ENCODE measurements around the gene SEC14L2. TPM values are rescaled to one million over a fixed set of nuclear protein-coding genes. Genes with fewer than 3 reads are reported as not detected.

Gene SEC14L2
- total and polyA plus RNA-seq, 2 donors (not counting 3 experiments of a cell fraction or from before 2014, with no cell fraction given) = 22.5 to 28.8 TPM

DNA sequence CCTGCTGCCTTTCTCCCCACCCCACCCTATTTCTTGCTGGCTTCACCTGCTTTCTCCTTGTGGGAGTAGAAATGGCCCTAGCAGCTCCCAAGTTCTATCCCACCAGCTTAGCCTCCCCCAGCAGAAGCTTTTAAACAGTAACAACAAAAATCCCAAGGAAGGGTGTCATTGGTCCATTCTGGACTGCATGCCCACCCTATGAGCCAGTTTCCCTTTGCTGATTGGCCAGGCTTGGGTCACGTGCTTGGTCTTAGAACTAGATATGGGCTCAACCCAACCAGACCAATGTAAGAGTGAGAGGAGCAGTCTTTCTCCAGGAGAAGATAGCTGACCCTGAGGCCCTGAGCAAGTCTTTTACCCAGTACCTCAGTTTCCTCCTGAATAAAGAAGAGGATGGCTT lies 31.1 kb downstream of the SEC14L2 start:
- Histone ChIP-seq H3K4me2 (ENCODE audit: insufficient read depth, low read length) (no peak overlapping the region), H3K4me3 (replicated peaks in 1 of 3; ENCODE audit: insufficient read depth in 1 of 3, low read depth in 1 of 3, low read length in 3 of 3) (no peak overlapping the region), H3K27me3 (ENCODE audit: control insufficient read depth in 2 of 2, insufficient read depth in 2 of 2, low read length in 2 of 2) (no peaks in the 10 kb centered on the region), H3K36me3 (ENCODE audit: control insufficient read depth in 2 of 2, extremely low read depth in 1 of 2, insufficient read depth in 2 of 2, low read length in 2 of 2) (peaks cover 0 to 7% of the 10 kb centered on the region in 2 experiments), H3K9ac (replicated peaks; ENCODE audit: extremely low read depth, insufficient read depth, low read length) (no peak overlapping the region), H4K20me1 (replicated peaks; ENCODE audit: control insufficient read depth, extremely low read depth, insufficient read depth, low read length) (no peaks in the 10 kb centered on the region), H3K9me3 (replicated peaks; ENCODE audit: control insufficient read depth, insufficient read depth, low read length) (no peaks in the 10 kb centered on the region), H3K9me1 (replicated peaks; ENCODE audit: control insufficient read depth, extremely low read depth, insufficient read depth, low read length) (no peaks in the 10 kb centered on the region), H3K4me1 (ENCODE audit: control insufficient read depth, extremely low read depth, insufficient read depth, low read length) (peaks cover 25% of the 10 kb centered on the region), H3K79me2 (ENCODE audit: control insufficient read depth, insufficient read depth, low read length) (peaks cover 2% of the 10 kb centered on the region), H2AFZ (ENCODE audit: low read depth, low read length) (no peak overlapping the region), H3K27ac (ENCODE audit: insufficient read depth, low read depth, low read length) (no peak overlapping the region)
- ChIA-PET CTCF (interaction anchor here (2.6 to 4.9 kb wide), 3 partner anchors 16 to 140 kb away, joined by 14 to 58 read pairs (median 22); no protein-coding TSS in a partner anchor), POLR2A (no interaction called here)
- dilution Hi-C loops (cut with MboI; ENCODE audit: extremely low pct_ligation_motif_present, low sequenced_read_pairs) = no loop called here
- FAIRE-seq (no peak), DNase-seq (ENCODE audit: low read depth, low spot score) (no peak)
- TF ChIP-seq EZH2 (IDR thresholded peaks at IDR 0.05; ENCODE audit: borderline replicate concordance, low read depth, low read length, severe bottlenecking) (no peak), POLR2A (IDR thresholded peaks at IDR 0.05; ENCODE audit: low read depth, low read length) (no peak), POLR2AphosphoS5 (IDR thresholded peaks at IDR 0.05; ENCODE audit: insufficient read depth, low read depth, low read length) (no peak), CTCF (IDR thresholded peaks at IDR 0.05; ENCODE audit: extremely low read depth in 1 of 2, insufficient read depth in 1 of 2, low read depth in 1 of 2, low read length in 2 of 2) (no peak), JUN (IDR thresholded peaks at IDR 0.05; ENCODE audit: borderline replicate concordance, insufficient read depth, insufficient read length, low read depth) (no peak), GATA2 (IDR thresholded peaks at IDR 0.05; ENCODE audit: insufficient read depth, insufficient read length, low read depth, low read length) (no peak), MYC (IDR thresholded peaks at IDR 0.05; ENCODE audit: low read depth, low read length) (no peak), FOS (IDR thresholded peaks at IDR 0.05; ENCODE audit: borderline replicate concordance, insufficient read depth, low read length) (no peak)
- TF ChIP-seq, protein P1, sequence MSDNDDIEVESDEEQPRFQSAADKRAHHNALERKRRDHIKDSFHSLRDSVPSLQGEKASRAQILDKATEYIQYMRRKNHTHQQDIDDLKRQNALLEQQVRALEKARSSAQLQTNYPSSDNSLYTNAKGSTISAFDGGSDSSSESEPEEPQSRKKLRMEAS (IDR thresholded peaks at IDR 0.05; ENCODE audit: insufficient read depth, insufficient read length) = no peak
- intact Hi-C loops (cut with micrococcal nuclease) = loop anchor here (10.0 kb wide), 2 partner anchors 177 to 1043 kb away; partner anchors contain the start of genes AP1B1 and TCN2
- no TSS peak for BruUV-seq (replicated peaks)

Data from endothelial cell of umbilical vein (primary cell).